Neural cell (in vitro differentiated cells): ENCODE measurements around the gene FGF14.

Source experiments
- CTCF ChIP-seq: fragments of 450-650 bp; IDR thresholded peaks from 2 replicates; pipeline ENCODE4 v1.5.1; 2014; ENCODE audit warnings: antibody characterized with exemption, mild to moderate bottlenecking, moderate library complexity; ENCODE audit not compliant: poor library complexity, severe bottlenecking
- EP300 ChIP-seq: fragments of 450-650 bp; conservative IDR thresholded peaks from 2 replicates; pipeline ENCODE4 v1.6.1; 2014; ENCODE audit warnings: antibody characterized with exemption, mild to moderate bottlenecking, moderate library complexity; ENCODE audit not compliant: poor library complexity, severe bottlenecking
- EZH2 ChIP-seq: fragments of 200-600, 300-800 bp; shearing (Covaris generic), sonication (generic); IDR thresholded peaks from 2 replicates; pipeline ENCODE4 v1.6.1; 2014; ENCODE audit warnings: antibody characterized with exemption, low read length, borderline replicate concordance, mild to moderate bottlenecking; ENCODE audit not compliant: insufficient read depth, poor library complexity, severe bottlenecking
- POLR2AphosphoS5 ChIP-seq: IDR thresholded peaks from 2 replicates; pipeline ENCODE4 v1.6.1; 2012
- REST ChIP-seq: IDR thresholded peaks from 2 replicates; pipeline ENCODE4 v1.6.1; 2012; ENCODE audit warnings: borderline replicate concordance
- TAF1 ChIP-seq: IDR thresholded peaks from 2 replicates; pipeline ENCODE4 v1.6.1; 2012; ENCODE audit warnings: low read depth

DNA sequence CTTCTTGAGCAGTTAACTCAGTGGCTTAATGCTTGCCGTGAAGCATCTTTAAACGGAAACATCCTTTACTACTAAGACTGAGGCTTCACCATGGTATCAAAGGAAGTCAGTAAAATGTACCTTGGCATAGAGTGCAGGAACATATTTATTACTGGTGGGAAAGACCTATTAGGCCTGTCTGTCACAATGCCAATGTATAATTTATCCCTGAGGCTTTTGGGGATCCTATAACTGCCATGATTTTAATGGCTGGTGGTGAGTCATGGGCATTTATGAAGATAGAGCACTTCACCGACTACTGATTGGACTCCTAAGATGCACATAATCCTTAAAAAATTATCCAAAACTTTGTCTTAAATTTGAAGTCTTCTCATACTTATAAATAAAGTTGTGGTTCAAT lies 79.6 kb downstream of the FGF14 start:
- TF ChIP-seq CTCF (no peak), EZH2 (no peak), EP300 (no peak), POLR2AphosphoS5 (no peak), TAF1 (no peak), REST (no peak)
